H1 (cell line): ENCODE results near the gene RAET1G. TPM values are rescaled to one million over a fixed set of nuclear protein-coding genes. Genes with fewer than 3 reads are reported as not detected.

Experiments used
- CTCF ChIA-PET: fragments of 300-600 bp; sonication (Branson Sonifier 250); formaldehyde crosslinking; loops from one replicate; lab custom pipeline; 2021; ENCODE audit not compliant: partially characterized antibody; lab: Charles Lee
- POLR2A ChIA-PET: fragments of 300-600 bp; sonication (Branson Sonifier 250); formaldehyde crosslinking; loops from one replicate; lab custom pipeline; 2021; ENCODE audit warnings: inconsistent platforms; ENCODE audit not compliant: partially characterized antibody; lab: Charles Lee
- DNase-seq, 2 experiments: peaks; one replicate each; pipeline versions ENCODE4 v3.0.0 to v3.0.0-alpha.2; 2010 to 2022; ENCODE audit warnings: low spot score in 2 of 2, low read depth in 1 of 2, mixed read lengths in 1 of 2
- FAIRE-seq: peaks from 2 replicates; lab custom pipeline; 2011; peaks lifted over from hg19 to GRCh38; lab: Jason Lieb, UNC
- H2AFZ ChIP-seq: 2 replicates; pipeline ENCODE4 v1.8.1; 2012; ENCODE audit warnings: low read length, inconsistent platforms
- H2AK5ac ChIP-seq: 2 replicates; pipeline ENCODE4 v1.6.1; 2013; ENCODE audit warnings: low read depth, low read length
- H2BK120ac ChIP-seq: replicated peaks from 2 replicates; pipeline ENCODE3; 2013; ENCODE audit warnings: low read depth, low read length, inconsistent platforms
- H2BK12ac ChIP-seq: 2 replicates; pipeline ENCODE4 v1.6.1; 2013; ENCODE audit warnings: low read depth, low read length
- H2BK15ac ChIP-seq: 2 replicates; pipeline ENCODE4 v1.6.1; 2013; ENCODE audit warnings: low read length
- H2BK20ac ChIP-seq: 2 replicates; pipeline ENCODE4 v1.6.1; 2013; ENCODE audit warnings: low read length
- H2BK5ac ChIP-seq: 2 replicates; pipeline ENCODE4 v1.6.1; 2013; ENCODE audit warnings: low read depth, low read length
- H3K14ac ChIP-seq: 2 replicates; pipeline ENCODE4 v1.6.1; 2013; ENCODE audit warnings: inconsistent platforms; ENCODE audit not compliant: insufficient read length
- H3K18ac ChIP-seq: 2 replicates; pipeline ENCODE4 v1.6.1; 2013; ENCODE audit warnings: low read length; ENCODE audit errors: extremely low read depth
- H3K23ac ChIP-seq: 2 replicates; pipeline ENCODE4 v1.6.1; 2013; ENCODE audit warnings: inconsistent platforms; ENCODE audit not compliant: insufficient read length
- H3K23me2 ChIP-seq: 2 replicates; pipeline ENCODE4 v1.6.1; 2013; ENCODE audit warnings: low read depth, low read length
- H3K27ac ChIP-seq: 2 replicates; pipeline ENCODE4 v1.6.1; 2011; ENCODE audit warnings: low read depth, low read length, inconsistent platforms
- H3K27me3 ChIP-seq, 4 experiments: replicated peaks in 1 of 4; 1 replicate in 1 of 4; 2 replicates in 3 of 4; pipeline versions ENCODE4 v1.6.1 to v1.8.1; 2011 to 2013; ENCODE audit warnings: low read length in 3 of 4, mild to moderate bottlenecking in 3 of 4, inconsistent platforms in 2 of 4, mixed read lengths in 2 of 4, moderate library complexity in 1 of 4; ENCODE audit not compliant: control insufficient read depth in 3 of 4, insufficient read depth in 3 of 4; ENCODE audit errors: extremely low read depth in 1 of 4
- H3K36me3 ChIP-seq, 4 experiments: 2 replicates each; pipeline versions ENCODE4 v1.6.1 to v1.8.1; 2011 to 2013; ENCODE audit warnings: mild to moderate bottlenecking in 4 of 4, low read length in 3 of 4, moderate library complexity in 2 of 4, control low read depth in 1 of 4, inconsistent platforms in 1 of 4; ENCODE audit not compliant: insufficient read depth in 4 of 4, control insufficient read depth in 2 of 4
- H3K4ac ChIP-seq: replicated peaks from 2 replicates; pipeline ENCODE3; 2013; ENCODE audit warnings: low read length, low read depth, mixed read lengths, inconsistent platforms; ENCODE audit not compliant: insufficient read length
- H3K4me1 ChIP-seq, 4 experiments: replicated peaks in 1 of 4; 1 replicate in 1 of 4; 2 replicates in 3 of 4; pipeline versions ENCODE4 v1.6.1 to v1.8.1; 2011 to 2013; ENCODE audit warnings: low read length in 3 of 4, inconsistent platforms in 2 of 4, mixed read lengths in 1 of 4; ENCODE audit not compliant: insufficient read depth in 4 of 4, control insufficient read depth in 3 of 4
- H3K4me2 ChIP-seq, 2 experiments: 2 replicates each; pipeline versions ENCODE4 v1.6.1 to v1.8.1; 2011 to 2013; ENCODE audit warnings: low read depth in 2 of 2, low read length in 2 of 2, control low read depth in 1 of 2, inconsistent platforms in 1 of 2, mild to moderate bottlenecking in 1 of 2; ENCODE audit not compliant: insufficient read depth in 1 of 2
- H3K4me3 ChIP-seq, 4 experiments: fragments of 200-600, 300-600 bp in 1 of 4; sonication (generic), shearing (Covaris generic), sonication (Bioruptor Twin) in 1 of 4; 2 replicates each; pipeline versions ENCODE4 v1.5.1 to v1.8.1; 2011 to 2016; ENCODE audit warnings: low read length in 4 of 4, low read depth in 3 of 4, control low read depth in 2 of 4, inconsistent platforms in 2 of 4, mild to moderate bottlenecking in 2 of 4, mixed read lengths in 1 of 4, moderate library complexity in 1 of 4; ENCODE audit not compliant: insufficient read depth in 2 of 4; ENCODE audit errors: extremely low read depth in 1 of 4
- H3K56ac ChIP-seq: replicated peaks from 2 replicates; pipeline ENCODE3; 2013; ENCODE audit warnings: low read depth, mild to moderate bottlenecking, mixed read lengths, low read length, inconsistent platforms; ENCODE audit not compliant: insufficient read length
- H3K79me1 ChIP-seq: 2 replicates; pipeline ENCODE4 v1.6.1; 2013; ENCODE audit warnings: low read depth, low read length, control low read depth
- H3K79me2 ChIP-seq, 2 experiments: 2 replicates each; pipeline versions ENCODE4 v1.6.1 to v1.8.1; 2012 to 2013; ENCODE audit warnings: low read length in 2 of 2, mild to moderate bottlenecking in 2 of 2, inconsistent platforms in 1 of 2; ENCODE audit not compliant: insufficient read depth in 2 of 2, control insufficient read depth in 1 of 2
- H3K9ac ChIP-seq, 4 experiments: replicated peaks in 1 of 4; 1 replicate in 1 of 4; 2 replicates in 3 of 4; pipeline versions ENCODE4 v1.6.1 to v1.8.1; 2011 to 2013; ENCODE audit warnings: low read depth in 3 of 4, low read length in 3 of 4, control low read depth in 2 of 4, mild to moderate bottlenecking in 2 of 4, moderate library complexity in 2 of 4, inconsistent platforms in 1 of 4; ENCODE audit errors: extremely low read depth in 1 of 4
- H3K9me3 ChIP-seq, 2 experiments: 2 replicates each; pipeline versions ENCODE4 v1.6.1 to v1.8.1; 2012 to 2013; ENCODE audit warnings: mild to moderate bottlenecking in 2 of 2, moderate library complexity in 2 of 2, control low read depth in 1 of 2, inconsistent platforms in 1 of 2, low read depth in 1 of 2, low read length in 1 of 2, mixed read lengths in 1 of 2; ENCODE audit not compliant: insufficient read depth in 2 of 2
- H4K20me1 ChIP-seq, 2 experiments: replicated peaks in 1 of 2; 2 replicates each; pipeline versions ENCODE3 to v1.8.1; 2011 to 2013; ENCODE audit warnings: inconsistent platforms in 2 of 2, low read length in 2 of 2, mild to moderate bottlenecking in 1 of 2; ENCODE audit not compliant: insufficient read depth in 2 of 2, control insufficient read depth in 1 of 2
- H4K5ac ChIP-seq: 2 replicates; pipeline ENCODE4 v1.6.1; 2013; ENCODE audit warnings: low read length, low read depth, mixed read lengths, inconsistent platforms; ENCODE audit not compliant: insufficient read length
- H4K8ac ChIP-seq: 2 replicates; pipeline ENCODE4 v1.8.0; 2013; ENCODE audit warnings: mild to moderate bottlenecking, moderate library complexity, low read length, inconsistent platforms; ENCODE audit not compliant: insufficient read depth; ENCODE audit errors: extremely low read depth
- H4K91ac ChIP-seq: replicated peaks from 2 replicates; pipeline ENCODE3; 2013; ENCODE audit warnings: low read length, mixed read lengths, inconsistent platforms; ENCODE audit not compliant: insufficient read length
- BACH1 ChIP-seq: IDR thresholded peaks from 2 replicates; pipeline ENCODE4 v1.6.1; 2012; ENCODE audit warnings: low read length, improper control_type of control experiment
- CHD2 ChIP-seq: IDR thresholded peaks from 2 replicates; pipeline ENCODE4 v1.6.1; 2012; ENCODE audit warnings: low read length, improper control_type of control experiment
- CREB1 ChIP-seq: IDR thresholded peaks from 2 replicates; pipeline ENCODE4 v1.6.1; 2012; ENCODE audit warnings: inconsistent platforms
- HDAC2 ChIP-seq, 2 experiments: fragments of 300-600 bp in 1 of 2; sonication (generic) in 1 of 2; IDR thresholded peaks; 2 replicates each; pipeline ENCODE4 v1.6.1; 2011 to 2012; ENCODE audit warnings: low read depth in 2 of 2, low read length in 2 of 2, mild to moderate bottlenecking in 2 of 2, moderate library complexity in 2 of 2, borderline replicate concordance in 1 of 2, inconsistent platforms in 1 of 2
- JUND ChIP-seq: IDR thresholded peaks from 2 replicates; pipeline ENCODE4 v1.6.1; 2011; ENCODE audit warnings: mild to moderate bottlenecking, improper control_type of control experiment, low read length
- PHF8 ChIP-seq: fragments of 200-600 bp; sonication (generic); conservative IDR thresholded peaks from 2 replicates; pipeline ENCODE4 v1.7.1; 2012; ENCODE audit warnings: low read depth, mild to moderate bottlenecking, inconsistent platforms, low read length, moderate library complexity
- POLR2A ChIP-seq, 2 experiments: IDR thresholded peaks; 1 replicate in 1 of 2; 2 replicates in 1 of 2; pipeline ENCODE4 v1.6.1; 2011; ENCODE audit warnings: low read depth in 2 of 2, low read length in 2 of 2, mild to moderate bottlenecking in 2 of 2; ENCODE audit errors: control extremely low read depth in 1 of 2
- POU5F1 ChIP-seq: IDR thresholded peaks from 2 replicates; pipeline ENCODE4 v1.6.1; 2011; ENCODE audit warnings: low read depth, mild to moderate bottlenecking, low read length, moderate library complexity
- SUZ12 ChIP-seq: fragments of 200-600 bp; sonication (generic); IDR thresholded peaks from 2 replicates; pipeline ENCODE4 v1.6.1; 2012; ENCODE audit warnings: mild to moderate bottlenecking, inconsistent platforms, low read length, moderate library complexity, mixed read lengths
- TCF12 ChIP-seq: IDR thresholded peaks from 2 replicates; pipeline ENCODE4 v1.6.1; 2011; ENCODE audit warnings: low read depth, mild to moderate bottlenecking, low read length
- ZNF274 ChIP-seq: IDR thresholded peaks from 2 replicates; pipeline ENCODE4 v1.7.0; 2012; ENCODE audit warnings: low read length, borderline replicate concordance; ENCODE audit errors: extremely low read depth
- WGBS, 2 experiments: shearing (Covaris generic) in 1 of 2; methylation state at CpG; one replicate each; pipeline versions ENCODE4 v1.1.6 to v1.1.7; 2013 to 2015; ENCODE audit warnings: low lambda C conversion rate in 2 of 2, mixed read lengths in 2 of 2, inconsistent platforms in 1 of 2, low coverage in 1 of 2, missing lambda C conversion rate in 1 of 2; ENCODE audit not compliant: insufficient replicate concordance in 2 of 2, insufficient coverage in 1 of 2, insufficient read length in 1 of 2; ENCODE audit errors: extremely low coverage in 1 of 2, missing lambda C conversion rate in 1 of 2; 5-methylcytosine and 5-hydroxymethylcytosine counted together
- polyA plus RNA-seq, 7 experiments: library from polyadenylated mRNA; depleted of rRNA in 3 of 7; stranded (reverse) in 5 of 7; unstranded in 2 of 7; fragments of >200 nt in 5 of 7; fragments of 200-250 nt in 2 of 7; gene quantifications; 1 replicate in 5 of 7; 2 replicates in 1 of 7; 4 replicates in 1 of 7; pipeline versions ENCODE4 v1.2.1 to v1.2.3, GENCODE V29; 2011 to 2013; ENCODE audit warnings: missing spikeins in 2 of 7, mixed read lengths in 2 of 7
- total RNA-seq: library from RNA; stranded (reverse); fragmentation: NEBNext Ultra II Directional; extraction: Animal tissue kit (Norgen Biotek cat#: 25700); gene quantifications from 2 replicates; pipeline ENCODE4 v1.2.1, GENCODE V29; 2021

Gene RAET1G
- total and polyA plus RNA-seq, 2 of the 8 experiments (the other 6 are each of a cell fraction or from before 2014, with no cell fraction given): 0.08 TPM; not detected in 1

DNA sequence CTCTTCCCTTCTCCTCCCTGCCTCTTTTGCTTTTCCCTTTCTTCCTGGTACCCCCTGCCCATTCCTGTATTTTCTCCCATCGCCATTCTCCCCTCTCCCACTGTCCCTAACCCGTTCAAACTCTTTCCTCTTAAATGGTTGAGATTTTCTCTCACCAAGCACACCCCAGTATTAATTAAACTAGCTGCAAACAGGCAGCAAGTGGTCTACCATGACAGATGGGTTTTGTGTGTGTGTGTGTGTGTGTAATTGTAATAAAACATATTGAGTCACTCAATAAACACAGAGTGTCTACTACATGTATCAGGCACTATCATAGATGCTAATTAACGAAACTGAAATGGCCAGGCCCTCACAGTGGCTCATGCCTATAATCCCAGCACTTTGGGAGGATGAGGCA lies 31.7 kb downstream of the RAET1G start:
- H3K4me2 ChIP-seq: no peak overlapping the region
- H3K79me2 ChIP-seq: no peaks in the 10 kb centered on the region
- H2BK12ac ChIP-seq: no peak overlapping the region
- no peak overlapping the region for H3K23ac ChIP-seq
- no peak overlapping the region for H3K14ac ChIP-seq
- H2AFZ ChIP-seq: no peak overlapping the region
- TF ChIP-seq TCF12: no peak
- no peak for TF ChIP-seq JUND
- no peak for TF ChIP-seq BACH1
- TF ChIP-seq POLR2A (IDR thresholded peaks at IDR 0.05; ENCODE audit: control extremely low read depth in 1 of 2, low read depth in 2 of 2, low read length in 2 of 2): no peak
- TF ChIP-seq CHD2: no peak
- TF ChIP-seq HDAC2 (IDR thresholded peaks at IDR 0.05; ENCODE audit: borderline replicate concordance in 1 of 2, low read depth in 2 of 2, low read length in 2 of 2): no peak
- no peak for TF ChIP-seq CREB1
- TF ChIP-seq SUZ12: no peak
- TF ChIP-seq PHF8: no peak
- no peak for TF ChIP-seq ZNF274
- no peak for TF ChIP-seq POU5F1
- TF ChIP-seq, all 59 proteins: peak for 0
- no peaks in the 10 kb centered on the region for H3K36me3 ChIP-seq
- H4K5ac ChIP-seq: no peak overlapping the region
- H3K27me3 ChIP-seq: no peaks in the 10 kb centered on the region
- no peak overlapping the region for H3K27ac ChIP-seq
- H2BK5ac ChIP-seq: no peak overlapping the region
- no peaks in the 10 kb centered on the region for H3K9me3 ChIP-seq
- no peak overlapping the region for H2BK120ac ChIP-seq
- no peak overlapping the region for H3K18ac ChIP-seq
- H4K91ac ChIP-seq: no peak overlapping the region
- CTCF ChIA-PET: interaction anchor here (0.6 to 1.3 kb wide), 2 partner anchors 116 to 168 kb away, joined by 3 read pairs; no protein-coding TSS in a partner anchor
- no peak for DNase-seq
- H3K4me3 ChIP-seq: no peak overlapping the region
- no peak overlapping the region for H3K4ac ChIP-seq
- no peaks in the 10 kb centered on the region for H3K79me1 ChIP-seq
- no peaks in the 10 kb centered on the region; the same call in 1 of the 2 replicates for H3K23me2 ChIP-seq
- POLR2A ChIA-PET: no interaction called here
- WGBS, 2 experiments: 80 to 100% methylated on average over 2 to 3 of the region's 3 CpGs
- H3K4me1 ChIP-seq: peaks cover 0 to 4% (median 0%) of the 10 kb centered on the region in 4 experiments; a peak in 2 of 7 replicates
- no peak overlapping the region for H2AK5ac ChIP-seq
- H4K20me1 ChIP-seq: no peaks in the 10 kb centered on the region
- H4K8ac ChIP-seq: no peak overlapping the region
- no peak overlapping the region for H2BK20ac ChIP-seq
- no peak overlapping the region for H2BK15ac ChIP-seq
- no peak overlapping the region for H3K9ac ChIP-seq
- no peak for FAIRE-seq
- H3K56ac ChIP-seq: no peak overlapping the region
